ENCODE results near the gene SLC25A21. TPM values are rescaled to one million over a fixed set of nuclear protein-coding genes. Genes with fewer than 3 reads are reported as not detected.
"Not testable (repeated sequence)": the region's sequence is repeated elsewhere in the genome, so short reads cannot be mapped to it uniquely, and the experiment has no call there.

SLC25A21 gene
- total RNA-seq, 1 experiment from 2014 or later, result 8.2 TPM

GRCh38 chr14:37115406-37115805 is 57.0 kb downstream of the SLC25A21 start:
- in situ Hi-C loops (cut with HindIII; ENCODE audit: low sequenced_read_pairs), result no loop called here
- no peak for DNase-seq (ENCODE audit: low spot score)

- DNase-seq (ENCODE audit: low spot score), result no peak
- in situ Hi-C loops (cut with HindIII; ENCODE audit: low sequenced_read_pairs), result no loop called here
Measured at GRCh38 chr14:37114559-37114958, 57.8 kb downstream of the SLC25A21 start.

GRCh38 chr14:37114002-37114401 is 58.4 kb downstream of the SLC25A21 start:
- DNase-seq (ENCODE audit: low spot score), result no peak
- in situ Hi-C loops (cut with HindIII; ENCODE audit: low sequenced_read_pairs), result no loop called here

GRCh38 chr14:37098132-37098531 is 74.3 kb downstream of the SLC25A21 start:
- in situ Hi-C loops (cut with HindIII; ENCODE audit: low sequenced_read_pairs), result no loop called here
- no peak for DNase-seq (ENCODE audit: low spot score)

- DNase-seq (ENCODE audit: low spot score), result no peak
- in situ Hi-C loops (cut with HindIII; ENCODE audit: low sequenced_read_pairs), result no loop called here
Measured at GRCh38 chr14:37094502-37094901, 77.9 kb downstream of the SLC25A21 start.

- DNase-seq (ENCODE audit: low spot score), result no peak
- in situ Hi-C loops (cut with HindIII; ENCODE audit: low sequenced_read_pairs), result no loop called here
Measured at GRCh38 chr14:37093364-37093763, 79.0 kb downstream of the SLC25A21 start.

- DNase-seq (ENCODE audit: low spot score), result no peak
- in situ Hi-C loops (cut with HindIII; ENCODE audit: low sequenced_read_pairs), result no loop called here
Measured at GRCh38 chr14:37091651-37092050, 80.8 kb downstream of the SLC25A21 start.

- DNase-seq (ENCODE audit: low spot score), result no peak
- in situ Hi-C loops (cut with HindIII; ENCODE audit: low sequenced_read_pairs), result no loop called here
Measured at GRCh38 chr14:37090026-37090425, 82.4 kb downstream of the SLC25A21 start.

GRCh38 chr14:37089410-37089809 is 83.0 kb downstream of the SLC25A21 start:
- in situ Hi-C loops (cut with HindIII; ENCODE audit: low sequenced_read_pairs), result no loop called here
- no peak for DNase-seq (ENCODE audit: low spot score)

- DNase-seq (ENCODE audit: low spot score), result no peak
- in situ Hi-C loops (cut with HindIII; ENCODE audit: low sequenced_read_pairs), result no loop called here
Measured at GRCh38 chr14:37088356-37089215, 83.8 kb downstream of the SLC25A21 start.

- in situ Hi-C loops (cut with HindIII; ENCODE audit: low sequenced_read_pairs), result no loop called here
- no peak for DNase-seq (ENCODE audit: low spot score)
Measured at GRCh38 chr14:37087520-37087919, 84.9 kb downstream of the SLC25A21 start.

GRCh38 chr14:37083599-37083998 is 88.8 kb downstream of the SLC25A21 start:
- in situ Hi-C loops (cut with HindIII; ENCODE audit: low sequenced_read_pairs), result no loop called here

GRCh38 chr14:37082449-37082848 is 90.0 kb downstream of the SLC25A21 start:
- DNase-seq (ENCODE audit: low spot score), result no peak
- in situ Hi-C loops (cut with HindIII; ENCODE audit: low sequenced_read_pairs), result no loop called here

More at GRCh38 chr14:37083599-37083998, 88.8 kb downstream of the SLC25A21 start:
- no peak for DNase-seq (ENCODE audit: low spot score)

GRCh38 chr14:37081856-37082255 is 90.5 kb downstream of the SLC25A21 start:
- in situ Hi-C loops (cut with HindIII; ENCODE audit: low sequenced_read_pairs), result no loop called here
- no peak for DNase-seq (ENCODE audit: low spot score)

GRCh38 chr14:37081218-37081617 is 91.2 kb downstream of the SLC25A21 start:
- in situ Hi-C loops (cut with HindIII; ENCODE audit: low sequenced_read_pairs), result no loop called here
- DNase-seq (ENCODE audit: low spot score), result no peak

- in situ Hi-C loops (cut with HindIII; ENCODE audit: low sequenced_read_pairs), result no loop called here
- no peak for DNase-seq (ENCODE audit: low spot score)
Measured at GRCh38 chr14:37078131-37078530, 94.3 kb downstream of the SLC25A21 start.

- in situ Hi-C loops (cut with HindIII; ENCODE audit: low sequenced_read_pairs); DNase-seq (ENCODE audit: low spot score): not testable (repeated sequence)
Measured at GRCh38 chr14:37074320-37074719, 98.1 kb downstream of the SLC25A21 start.

GRCh38 chr14:37063467-37064240 is 108.8 kb downstream of the SLC25A21 start:
- in situ Hi-C loops (cut with HindIII; ENCODE audit: low sequenced_read_pairs), result no loop called here
- DNase-seq (ENCODE audit: low spot score), result no peak

GRCh38 chr14:37062191-37062803 is 110.1 kb downstream of the SLC25A21 start:
- in situ Hi-C loops (cut with HindIII; ENCODE audit: low sequenced_read_pairs), result no loop called here
- DNase-seq (ENCODE audit: low spot score), result no peak

- in situ Hi-C loops (cut with HindIII; ENCODE audit: low sequenced_read_pairs), result no loop called here
- no peak for DNase-seq (ENCODE audit: low spot score)
Measured at GRCh38 chr14:37061697-37062096, 110.7 kb downstream of the SLC25A21 start.

Measured in G401 (cell line).